ENCODE measurements around the gene YTHDF2. TPM values are rescaled to one million over a fixed set of nuclear protein-coding genes. Genes with fewer than 3 reads are reported as not detected.

YTHDF2 gene
- total and polyA plus RNA-seq, 2 of the 13 experiments (the other 11 are each of a cell fraction or from before 2014, with no cell fraction given): 48.4 to 59.6 TPM

GRCh38 chr1:28815533-28816185 lies 78.9 kb downstream of the YTHDF2 start:
- H3K9ac ChIP-seq (ENCODE audit: insufficient read depth, low read depth, low read length): no peak overlapping the region
- no peak overlapping the region for H2AFZ ChIP-seq (ENCODE audit: low read length)
- TF ChIP-seq ZNF607 (CRISPR knock-in tag; IDR thresholded peaks at IDR 0.05; ENCODE audit: borderline replicate concordance) (no peak), DMAP1 (CRISPR knock-in tag; IDR thresholded peaks at IDR 0.05) (no peak)
- no peak overlapping the region for H3K4me2 ChIP-seq (ENCODE audit: low read depth, low read length)
- H3K27me3 ChIP-seq (ENCODE audit: control insufficient read depth in 1 of 2, insufficient read depth in 2 of 2, low read length in 2 of 2): peaks cover 10 to 67% of the 10 kb centered on the region in 2 experiments
- in situ Hi-C loops (cut with HindIII; ENCODE audit: extremely low pct_ligation_motif_present, low pct_unique_long_range_greater_than_20kb) (no loop called here), intact Hi-C loops (cut with micrococcal nuclease; ENCODE audit: unreplicated experiment) (no loop called here)
- H3K27ac ChIP-seq (ENCODE audit: extremely low read length, insufficient read depth, low read length): no peak overlapping the region
- no peaks in the 10 kb centered on the region for H3K9me3 ChIP-seq (ENCODE audit: low read length)
- DNase-seq (ENCODE audit: low spot score) (no peak), ATAC-seq (no peak; the same call in 2 of the 3 replicates), FAIRE-seq (no peak)
- H4K20me1 ChIP-seq (ENCODE audit: insufficient read depth, low read length): 0 out of 2 replicates have a peak, but pooled peaks cover 7% of the 10 kb centered on the region
- H3K79me2 ChIP-seq (ENCODE audit: insufficient read depth, low read length): no peaks in the 10 kb centered on the region
- BruUV-seq (replicated peaks): no TSS peak
- ChIA-PET CTCF (ENCODE audit: low intra/inter-chr PET ratio, low total read pairs) (no interaction called here), POLR2A (no interaction called here)
- 29% methylated on average over 6 of the region's 12 CpGs for WGBS (ENCODE audit: low lambda C conversion rate)
- no peaks in the 10 kb centered on the region for H3K36me3 ChIP-seq (replicated peaks in 1 of 2; ENCODE audit: control insufficient read depth in 1 of 2, insufficient read depth in 2 of 2, low read length in 2 of 2)
- H3K4me3 ChIP-seq (replicated peaks in 1 of 3; ENCODE audit: insufficient read depth in 1 of 3, low read depth in 2 of 3, low read length in 3 of 3): no peak overlapping the region
- H3K4me1 ChIP-seq (ENCODE audit: insufficient read depth, low read length): peaks cover 30% of the 10 kb centered on the region

GRCh38 chr1:28817133-28817532 lies 80.4 kb downstream of the YTHDF2 start:
- in situ Hi-C loops (cut with HindIII; ENCODE audit: extremely low pct_ligation_motif_present, low pct_unique_long_range_greater_than_20kb) (no loop called here), intact Hi-C loops (cut with micrococcal nuclease; ENCODE audit: unreplicated experiment) (no loop called here)
- ChIA-PET POLR2A (no interaction called here), CTCF (ENCODE audit: low intra/inter-chr PET ratio, low total read pairs) (no interaction called here)
- H3K4me1 ChIP-seq (ENCODE audit: insufficient read depth, low read length): peaks cover 30% of the 10 kb centered on the region
- H3K9ac ChIP-seq (ENCODE audit: insufficient read depth, low read depth, low read length): no peak overlapping the region
- DNase-seq (ENCODE audit: low spot score) (no peak), ATAC-seq (no peak), FAIRE-seq (no peak)
- WGBS (ENCODE audit: low lambda C conversion rate): 12% methylated on average over 7 of the region's 7 CpGs
- no peaks in the 10 kb centered on the region for H3K79me2 ChIP-seq (ENCODE audit: insufficient read depth, low read length)
- H2AFZ ChIP-seq (ENCODE audit: low read length): no peak overlapping the region
- H3K9me3 ChIP-seq (ENCODE audit: low read length): no peaks in the 10 kb centered on the region
- no peak overlapping the region for H3K4me3 ChIP-seq (replicated peaks in 1 of 3; ENCODE audit: insufficient read depth in 1 of 3, low read depth in 2 of 3, low read length in 3 of 3)
- no peak overlapping the region for H3K4me2 ChIP-seq (ENCODE audit: low read depth, low read length)
- TF ChIP-seq PTBP1 (IDR thresholded peaks at IDR 0.05; ENCODE audit: low read depth, low read length, poor library complexity, severe bottlenecking): no peak
- no peak for TF ChIP-seq SIN3A (IDR thresholded peaks at IDR 0.05; ENCODE audit: borderline replicate concordance, low read depth, low read length)
- TF ChIP-seq ZNF780A (CRISPR knock-in tag; IDR thresholded peaks at IDR 0.05): no peak
- no peak for TF ChIP-seq TFAP4 (IDR thresholded peaks at IDR 0.05; ENCODE audit: borderline replicate concordance, low read depth)
- no peak for TF ChIP-seq PRDM4 (CRISPR knock-in tag; IDR thresholded peaks at IDR 0.05; ENCODE audit: borderline replicate concordance)
- 0 out of 2 replicates have a peak, but pooled peaks cover 7% of the 10 kb centered on the region for H4K20me1 ChIP-seq (ENCODE audit: insufficient read depth, low read length)
- H3K36me3 ChIP-seq (replicated peaks in 1 of 2; ENCODE audit: control insufficient read depth in 1 of 2, insufficient read depth in 2 of 2, low read length in 2 of 2): no peaks in the 10 kb centered on the region
- no TSS peak for BruUV-seq (replicated peaks)
- no peak overlapping the region for H3K27ac ChIP-seq (ENCODE audit: extremely low read length, insufficient read depth, low read length)
- H3K27me3 ChIP-seq (ENCODE audit: control insufficient read depth in 1 of 2, insufficient read depth in 2 of 2, low read length in 2 of 2): peaks cover 8 to 59% of the 10 kb centered on the region in 2 experiments

Data from HepG2 (cell line).